Inflammatory macrophage treated with lipopolysaccharide for 4 hours (primary cell): ENCODE measurements around the gene G6PC2.

ENCODE experiments used
- DNase-seq: peaks from one replicate; pipeline ENCODE4 v3.0.0-alpha.2; 2020

Gene G6PC2

DNA sequence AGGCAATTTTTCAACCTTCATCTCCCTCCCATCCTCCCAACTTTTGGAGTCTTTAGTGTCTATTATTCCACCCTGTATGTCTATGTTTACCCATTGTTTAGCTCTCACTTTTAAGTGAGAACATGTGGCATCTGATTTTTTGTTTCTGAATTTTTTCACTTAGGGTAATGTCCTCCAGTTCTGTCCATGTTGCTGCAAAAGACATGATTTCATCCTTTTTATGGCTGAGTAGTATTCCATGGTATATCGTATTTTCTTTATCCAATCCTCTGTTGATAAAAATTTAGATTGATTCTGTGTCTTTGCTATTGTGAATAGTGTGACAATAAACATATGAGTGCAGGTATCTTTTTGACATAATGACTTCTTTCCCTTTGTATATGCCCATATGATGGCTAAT, 48.2 kb downstream of the G6PC2 start:
- no peak for DNase-seq

DNA sequence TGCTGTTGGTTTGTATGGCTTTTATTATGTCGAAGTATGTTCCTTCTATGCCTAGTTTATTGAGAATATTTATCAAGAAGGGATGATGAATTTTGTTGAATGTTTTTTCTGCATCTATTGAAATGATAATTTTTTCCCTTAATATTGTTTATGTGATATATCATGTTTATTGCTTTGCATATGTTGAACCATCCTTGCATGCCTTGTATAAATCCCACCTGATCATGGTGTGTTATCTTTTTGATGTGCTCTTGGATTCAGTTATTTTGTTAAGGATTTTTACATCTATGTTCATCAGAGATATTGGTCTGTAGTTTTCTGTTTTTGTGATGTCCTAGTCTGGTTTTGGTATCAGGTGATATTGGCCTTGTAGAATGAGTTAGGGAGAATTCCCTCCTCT, 50.8 kb downstream of the G6PC2 start:
- DNase-seq: no peak

DNA sequence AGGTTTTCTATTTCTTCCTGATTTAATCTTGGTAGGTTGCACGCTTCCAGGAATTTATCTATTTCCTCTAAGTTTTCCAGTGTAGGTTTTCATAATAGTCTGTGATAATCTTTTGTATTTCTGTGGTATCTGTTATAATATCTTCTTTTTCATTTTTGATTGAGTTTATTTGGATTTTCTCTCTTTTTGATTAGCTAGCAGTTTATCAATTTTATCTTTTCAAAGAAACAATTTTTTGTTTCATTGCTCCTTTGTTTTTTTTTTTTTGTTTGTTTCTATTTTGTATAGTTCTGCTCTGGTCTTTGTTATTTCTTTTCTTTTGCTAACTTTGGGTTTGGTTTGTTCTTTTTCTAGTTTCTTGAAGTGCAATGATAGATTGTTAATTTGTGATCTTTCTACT, 51.3 kb downstream of the G6PC2 start:
- DNase-seq: no peak

DNA sequence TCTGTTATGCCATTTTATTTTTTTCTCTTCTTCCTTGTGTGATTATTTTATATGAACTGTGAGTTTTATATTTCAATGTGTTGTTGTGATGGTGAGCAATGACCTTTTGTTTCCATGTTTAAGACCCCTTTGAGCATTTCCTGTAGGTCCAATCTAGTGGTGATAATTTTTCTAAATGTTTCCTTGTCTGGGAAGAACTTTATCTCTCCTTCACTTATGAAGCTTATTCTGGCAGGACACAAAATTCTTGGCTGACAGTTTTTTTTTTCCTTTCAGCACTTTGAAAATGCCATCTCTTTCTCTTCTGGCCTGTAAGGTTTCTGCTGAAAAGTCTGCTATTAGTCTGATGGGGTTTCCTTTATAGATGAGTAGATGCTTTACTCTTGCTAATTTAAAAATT, 53.2 kb downstream of the G6PC2 start:
- no peak for DNase-seq

DNA sequence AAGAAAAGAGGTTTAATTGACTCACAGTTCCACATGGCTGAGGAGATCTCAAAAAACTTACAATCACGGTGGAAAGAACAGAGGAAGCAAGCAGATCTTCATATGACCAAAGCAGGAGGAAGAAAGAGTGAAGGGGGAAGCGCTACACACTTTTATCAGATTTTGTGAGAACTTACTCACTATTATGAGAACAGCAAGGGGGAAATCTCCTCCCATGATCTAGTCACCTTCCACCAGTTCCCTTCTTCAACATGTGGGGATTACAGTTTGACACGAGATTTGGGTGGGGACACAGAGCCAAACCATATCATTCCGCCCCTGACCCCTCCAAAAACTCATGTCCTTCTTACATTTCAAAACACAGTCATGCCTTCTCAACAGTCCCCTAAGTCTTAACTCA, 54.2 kb downstream of the G6PC2 start:
- DNase-seq: no peak

DNA sequence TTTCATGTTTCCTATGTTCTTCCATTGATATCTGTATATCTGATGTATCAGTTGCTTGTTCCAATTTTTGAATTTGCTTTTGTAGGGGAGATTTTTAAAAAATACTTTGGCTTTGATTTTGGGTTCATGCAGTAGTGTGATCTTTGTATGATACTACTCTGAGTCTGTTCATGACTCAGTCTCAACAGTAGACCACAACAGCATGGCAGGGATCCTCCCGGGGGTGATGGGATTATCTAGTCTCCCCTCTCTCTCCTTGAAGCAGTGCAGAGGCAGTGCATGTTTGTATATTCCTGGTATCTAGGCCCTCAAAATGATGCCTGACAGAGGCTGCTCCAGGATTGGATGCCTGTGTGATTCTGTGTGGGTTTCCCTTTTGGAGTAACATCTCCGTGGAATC, 55.3 kb downstream of the G6PC2 start:
- no peak for DNase-seq
